SK-N-SH (cell line): ENCODE data around the gene NTM. TPM values are rescaled to one million over a fixed set of nuclear protein-coding genes. Genes with fewer than 3 reads are reported as not detected.

ENCODE experiments used
- CTCF ChIA-PET: fragments of 300-600, 350-600 bp; formaldehyde crosslinking; extraction: SDS; loops from one replicate; lab custom pipeline; 2021; lab: Yijun Ruan, JAX
- POLR2A ChIA-PET: fragments of 350-600 bp; sonication (Branson Sonifier 250); formaldehyde crosslinking; extraction: SDS; loops from one replicate; lab custom pipeline; 2020; ENCODE audit warnings: antibody characterized with exemption, inconsistent platforms; lab: Yijun Ruan, JAX
- DNase-seq: peaks from one replicate; pipeline ENCODE4 v3.0.0; 2012
- H2AFZ ChIP-seq: fragments of 200-600 bp; sonication (generic); 2 replicates; pipeline ENCODE4 v1.8.1; 2016; ENCODE audit warnings: antibody characterized with exemption, mild to moderate bottlenecking, low read depth
- H3F3A ChIP-seq: fragments of 200-600 bp; sonication (generic); replicated peaks from 2 replicates; pipeline ENCODE3; 2016; ENCODE audit warnings: antibody characterized with exemption, mild to moderate bottlenecking; ENCODE audit not compliant: insufficient read depth
- H3K27ac ChIP-seq, 2 experiments: fragments of 200-500 bp in 1 of 2; fragments of 200-600 bp in 1 of 2; sonication (Bioruptor generic) in 1 of 2; sonication (generic), shearing (Covaris generic) in 1 of 2; 2 replicates each; pipeline versions ENCODE4 v1.5.1 to v1.6.1; 2014 to 2016; ENCODE audit warnings: low read depth in 2 of 2, inconsistent platforms in 1 of 2, low read length in 1 of 2, mild to moderate bottlenecking in 1 of 2, mixed read lengths in 1 of 2
- H3K27me3 ChIP-seq: fragments of 200-600 bp; sonication (generic), shearing (Covaris generic); 2 replicates; pipeline ENCODE4 v1.6.1; 2016; ENCODE audit warnings: mixed run types; ENCODE audit not compliant: insufficient read depth
- H3K36me3 ChIP-seq, 2 experiments: fragments of 200-500 bp in 1 of 2; fragments of 200-600 bp in 1 of 2; sonication (Bioruptor generic) in 1 of 2; sonication (generic) in 1 of 2; replicated peaks in 1 of 2; 2 replicates each; pipeline versions ENCODE3 to v1.5.1; 2014 to 2016; ENCODE audit warnings: low read length in 1 of 2, mild to moderate bottlenecking in 1 of 2; ENCODE audit not compliant: insufficient read depth in 2 of 2, control insufficient read depth in 1 of 2
- H3K4me1 ChIP-seq, 2 experiments: fragments of 200-500 bp in 1 of 2; fragments of 200-600 bp in 1 of 2; sonication (Bioruptor generic) in 1 of 2; sonication (generic), shearing (Covaris generic) in 1 of 2; 2 replicates each; pipeline versions ENCODE4 v1.5.1 to v1.6.1; 2014 to 2016; ENCODE audit warnings: low read depth in 1 of 2, low read length in 1 of 2, mixed run types in 1 of 2; ENCODE audit not compliant: insufficient read depth in 2 of 2, control insufficient read depth in 1 of 2
- H3K4me2 ChIP-seq: fragments of 200-600 bp; sonication (generic), shearing (Covaris generic); 2 replicates; pipeline ENCODE4 v1.6.1; 2017; ENCODE audit warnings: mixed run types
- H3K4me3 ChIP-seq, 2 experiments: fragments of 200-500 bp in 1 of 2; fragments of 200-600 bp in 1 of 2; sonication (Bioruptor generic) in 1 of 2; sonication (generic), shearing (Covaris generic) in 1 of 2; 2 replicates each; pipeline versions ENCODE4 v1.5.1 to v1.8.1; 2014 to 2016; ENCODE audit warnings: low read depth in 2 of 2, inconsistent platforms in 1 of 2, low read length in 1 of 2, mild to moderate bottlenecking in 1 of 2, mixed read lengths in 1 of 2, moderate library complexity in 1 of 2
- H3K79me2 ChIP-seq: fragments of 200-600 bp; sonication (generic); 2 replicates; pipeline ENCODE4 v1.8.1; 2017; ENCODE audit warnings: mild to moderate bottlenecking; ENCODE audit not compliant: insufficient read depth
- H3K9ac ChIP-seq: fragments of 200-600 bp; sonication (generic); 2 replicates; pipeline ENCODE4 v1.6.1; 2017; ENCODE audit warnings: mixed run types
- H3K9me2 ChIP-seq: fragments of 200-600 bp; sonication (generic); 2 replicates; pipeline ENCODE4 v1.6.1; 2017; ENCODE audit warnings: mixed run types
- H3K9me3 ChIP-seq: fragments of 200-600 bp; sonication (generic); 2 replicates; pipeline ENCODE4 v1.6.1; 2017; ENCODE audit warnings: mixed run types, mild to moderate bottlenecking, moderate library complexity
- H4K20me1 ChIP-seq: fragments of 200-600 bp; sonication (generic); 2 replicates; pipeline ENCODE4 v1.6.1; 2017; ENCODE audit warnings: mild to moderate bottlenecking, mixed run types; ENCODE audit not compliant: insufficient read depth
- CTCF ChIP-seq: fragments of 200-600 bp; sonication (generic); IDR thresholded peaks from 2 replicates; pipeline ENCODE4 v1.6.1; 2017; ENCODE audit warnings: antibody characterized with exemption, mild to moderate bottlenecking, moderate library complexity
- EZH2phosphoT487 ChIP-seq: fragments of 200-600 bp; sonication (generic); IDR thresholded peaks from 2 replicates; pipeline ENCODE4 v1.6.1; 2017; ENCODE audit warnings: low read depth, mixed run types, mild to moderate bottlenecking, antibody characterized with exemption, moderate library complexity, borderline replicate concordance
- GABPA ChIP-seq: IDR thresholded peaks from 2 replicates; pipeline ENCODE4 v1.4.0; 2012; ENCODE audit warnings: low read depth, mild to moderate bottlenecking
- IRF3 ChIP-seq: fragments of 150-350 bp; IDR thresholded peaks from 2 replicates; pipeline ENCODE4 v1.6.1; 2016; ENCODE audit warnings: mild to moderate bottlenecking, low read depth, low read length
- MXI1 ChIP-seq: IDR thresholded peaks from 2 replicates; pipeline ENCODE4 v1.6.1; 2012; ENCODE audit warnings: mild to moderate bottlenecking, low read depth, low read length, improper control_type of control experiment
- USF1 ChIP-seq: IDR thresholded peaks from 2 replicates; pipeline ENCODE4 v1.4.0; 2012; ENCODE audit warnings: low read depth, borderline replicate concordance
- USF2 ChIP-seq: fragments of 150-350 bp; IDR thresholded peaks from 2 replicates; pipeline ENCODE4 v1.6.1; 2017; ENCODE audit warnings: antibody characterized with exemption, low read length, low read depth, borderline replicate concordance
- WGBS: methylation state at CpG from one replicate; pipeline ENCODE4 v1.1.6; 2017; ENCODE audit warnings: low lambda C conversion rate; 5-methylcytosine and 5-hydroxymethylcytosine counted together
- polyA plus RNA-seq, 3 experiments: library from polyadenylated mRNA; depleted of rRNA; stranded (reverse); fragments of >200 nt; gene quantifications; 2 replicates each; pipeline ENCODE4 v1.2.3, GENCODE V29; 2012

The NTM gene
- polyA plus RNA-seq, 1 of the 3 experiments (the other 2 are of a cell fraction), result 20.0 TPM

GRCh38 chr11:131506348-131506747 lies 135.9 kb downstream of the NTM start (continued):
- TF ChIP-seq GABPA (no peak), CTCF (no peak), IRF3 (no peak), USF1 (no peak)
- TF ChIP-seq, all 33 proteins: peak for 0

GRCh38 chr11:131510662-131511061 lies 140.2 kb downstream of the NTM start:
- Histone ChIP-seq H3K79me2 (no peaks in the 10 kb centered on the region), H3K27me3 (no peaks in the 10 kb centered on the region), H4K20me1 (no peaks in the 10 kb centered on the region), H3K27ac (no peak overlapping the region), H3K9ac (no peak overlapping the region), H3K9me2 (no peaks in the 10 kb centered on the region), H3K4me3 (no peak overlapping the region), H2AFZ (no peak overlapping the region), H3K36me3 (no peaks in the 10 kb centered on the region), H3K4me1 (no peaks in the 10 kb centered on the region; a peak in 1 of 4 replicates), H3K9me3 (no peaks in the 10 kb centered on the region), H3F3A (no peaks in the 10 kb centered on the region), H3K4me2 (no peak overlapping the region)
- CTCF ChIA-PET, result interaction anchor here (0.5 to 4.7 kb wide), 6 partner anchors 307 to 648 kb away, joined by 3 to 44 read pairs (median 3); no protein-coding TSS in a partner anchor
- TF ChIP-seq GABPA (no peak), IRF3 (no peak), MXI1 (no peak), EZH2phosphoT487 (no peak), USF2 (no peak), CTCF (no peak)
- DNase-seq, result no peak
- WGBS, result 22% methylated on average over 8 of the region's 8 CpGs
- POLR2A ChIA-PET, result no interaction called here
